SK-MEL-5 (cell line): ENCODE data around the gene PDE1C. TPM values are rescaled to one million over a fixed set of nuclear protein-coding genes. Genes with fewer than 3 reads are reported as not detected.
A peak's percentile ranks its signal among the peaks of the same experiment; 100 is the strongest.

Experiments
- DNase-seq: peaks from one replicate; pipeline ENCODE4 v3.0.0-alpha.2; 2016; ENCODE audit warnings: low read depth, low spot score
- in situ Hi-C: cut with HindIII; loops from 2 replicates; pipeline ENCODE4 v1.10.0; 2016; ENCODE audit warnings: low sequenced_read_pairs, high pct_unique_total_duplicates, low pct_unique_long_range_greater_than_20kb
- total RNA-seq: library from RNA; depleted of rRNA; stranded (reverse); fragments of >200 nt; shearing (Covaris generic); gene quantifications from 2 replicates; pipeline ENCODE4 v1.2.3, GENCODE V29; 2014

PDE1C gene
- total RNA-seq, 1 experiment from 2014 or later, result 0.69 TPM

DNA sequence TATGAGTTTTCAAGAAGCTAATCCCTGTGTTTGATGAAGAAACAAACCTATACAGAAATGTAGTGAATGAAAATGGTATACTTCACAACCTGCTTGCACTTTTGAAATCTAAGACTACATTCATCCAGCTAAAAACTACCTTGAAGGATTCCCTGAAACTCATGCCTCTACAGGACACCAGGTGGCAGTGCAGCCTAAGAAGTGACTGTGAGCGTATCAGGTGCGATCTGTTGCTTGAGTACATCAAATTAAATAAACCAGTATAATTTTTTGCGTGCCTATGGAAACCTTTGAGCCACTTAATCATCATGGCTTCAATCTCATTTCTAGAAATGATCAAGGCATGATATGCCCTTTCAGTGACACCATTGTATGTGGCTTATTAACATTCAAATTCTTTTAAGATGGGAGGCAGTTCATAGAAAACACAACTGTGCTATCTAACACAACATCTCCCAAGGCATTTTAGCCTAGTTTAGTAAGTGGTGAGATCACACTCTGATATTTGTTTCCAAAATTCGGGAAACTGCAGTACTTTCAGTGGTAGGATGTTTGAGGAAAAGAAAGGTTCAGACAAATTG is 325.8 kb downstream of the PDE1C start:
- DNase-seq, result peak; percentile 87
- in situ Hi-C loops, result no loop called here

DNA sequence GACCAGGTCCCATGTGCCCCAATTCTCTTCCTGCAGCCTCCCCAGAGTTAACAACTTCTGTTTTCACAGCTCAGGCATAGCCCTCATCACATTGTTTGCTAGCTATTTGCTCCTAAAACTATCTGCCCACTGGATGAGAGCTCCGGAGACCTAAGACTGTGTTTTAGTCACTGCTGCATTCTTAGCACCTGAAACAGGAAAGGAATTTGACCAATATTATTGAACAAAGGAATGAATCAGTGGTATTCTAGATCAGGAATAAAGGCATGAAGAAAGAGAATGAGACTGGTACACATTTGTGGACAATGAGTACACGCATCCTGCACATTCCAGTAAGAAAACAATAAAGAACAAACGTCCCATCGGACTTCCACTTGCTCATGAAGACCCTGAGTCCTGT is 328.4 kb downstream of the PDE1C start:
- in situ Hi-C loops, result no loop called here
- DNase-seq, result no peak

DNA sequence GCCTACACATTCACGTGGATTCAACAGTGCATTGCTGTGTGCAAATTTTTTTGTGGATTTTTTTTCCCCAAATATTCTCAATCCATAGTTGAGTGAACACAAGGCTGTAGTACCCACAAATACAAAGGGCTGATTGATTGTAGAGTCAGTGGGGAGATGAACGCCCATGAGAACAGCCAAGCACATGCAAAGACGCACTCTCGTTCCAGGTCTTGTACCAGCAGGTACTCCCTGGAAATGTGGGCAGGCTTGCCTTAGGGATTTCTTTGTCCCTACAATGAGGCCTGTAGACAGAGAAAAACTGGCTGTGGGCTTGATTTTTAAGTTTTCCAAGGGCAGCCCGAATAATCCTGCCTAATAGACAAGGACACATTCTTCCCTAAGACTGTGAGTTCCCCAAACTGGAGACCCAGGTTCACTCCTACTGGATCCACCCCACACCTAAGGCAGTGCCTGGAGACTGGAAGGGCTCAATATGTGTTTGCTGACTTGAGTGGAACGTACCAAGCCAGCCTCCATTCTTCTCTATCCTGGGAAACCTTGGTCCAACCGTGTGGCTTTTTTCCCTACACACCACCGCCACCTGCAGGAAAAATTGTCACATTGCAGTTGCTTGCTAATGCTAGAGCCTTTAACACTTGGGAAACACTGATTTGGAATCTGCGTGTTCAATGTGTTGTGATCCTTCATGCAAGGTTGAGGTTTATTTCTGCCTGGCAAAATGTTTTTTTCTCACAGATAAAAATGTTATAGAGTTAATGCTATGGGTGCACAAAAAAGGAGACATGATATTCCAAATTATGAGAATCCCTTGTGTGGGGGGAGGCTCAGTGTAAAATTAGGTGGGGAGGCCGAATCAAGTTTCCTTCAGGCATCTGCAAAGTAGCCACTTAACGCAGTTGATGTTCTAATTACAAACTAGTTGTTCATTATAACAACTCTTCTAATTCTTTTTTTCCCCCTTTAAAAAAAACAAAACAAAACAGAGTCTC is 333.9 kb downstream of the PDE1C start:
- DNase-seq, result peak; percentile 91
- in situ Hi-C loops, result no loop called here

DNA sequence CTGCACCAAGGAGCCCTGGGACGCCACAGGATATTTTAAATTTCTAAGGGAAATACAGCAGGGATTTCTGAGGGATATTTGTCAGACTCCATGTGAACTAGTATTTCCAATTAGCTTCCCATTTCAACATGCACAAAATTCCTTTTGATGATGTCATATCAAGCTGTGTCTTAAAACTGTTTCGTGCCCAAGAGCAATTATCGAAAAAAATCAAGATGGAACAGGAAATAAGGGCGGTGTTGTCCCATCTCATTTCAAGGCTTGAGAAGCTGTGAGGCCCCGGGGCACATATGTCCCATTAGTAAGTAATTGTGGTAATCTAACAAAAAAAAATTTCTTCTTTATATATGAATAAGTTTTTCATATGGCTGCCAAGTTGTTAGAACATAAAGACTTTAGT is 335.8 kb downstream of the PDE1C start:
- in situ Hi-C loops, result no loop called here
- peak; percentile 92 for DNase-seq

DNA sequence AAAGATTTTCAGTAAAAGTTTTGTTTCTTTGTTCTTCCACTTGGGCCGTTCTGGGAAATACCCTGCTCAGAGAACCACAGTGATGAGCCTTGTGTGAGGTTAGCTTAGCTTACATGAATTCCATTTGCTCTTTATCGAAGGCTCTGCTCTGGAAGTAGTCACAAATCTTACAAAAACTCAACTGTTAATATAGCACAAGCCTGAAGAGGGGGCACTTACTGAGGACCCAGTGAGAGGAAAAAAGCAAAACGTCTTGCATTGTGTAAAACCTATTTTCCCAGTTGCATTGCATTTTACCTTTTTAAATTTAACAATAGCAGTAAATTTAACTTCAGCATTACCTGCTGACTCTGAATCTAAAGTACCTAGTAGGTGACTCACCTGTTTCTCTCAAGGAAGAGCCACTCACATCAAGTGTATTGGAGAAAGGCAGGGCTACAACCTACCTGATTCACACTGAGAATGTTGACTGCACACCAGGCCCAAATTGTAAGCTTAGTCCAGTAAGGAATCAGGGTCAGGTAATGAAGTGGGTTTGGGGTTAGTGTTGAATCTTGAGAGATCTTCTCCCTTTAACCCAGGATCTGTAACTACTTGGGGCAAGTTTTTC is 340.9 kb downstream of the PDE1C start:
- no peak for DNase-seq
- in situ Hi-C loops, result no loop called here

DNA sequence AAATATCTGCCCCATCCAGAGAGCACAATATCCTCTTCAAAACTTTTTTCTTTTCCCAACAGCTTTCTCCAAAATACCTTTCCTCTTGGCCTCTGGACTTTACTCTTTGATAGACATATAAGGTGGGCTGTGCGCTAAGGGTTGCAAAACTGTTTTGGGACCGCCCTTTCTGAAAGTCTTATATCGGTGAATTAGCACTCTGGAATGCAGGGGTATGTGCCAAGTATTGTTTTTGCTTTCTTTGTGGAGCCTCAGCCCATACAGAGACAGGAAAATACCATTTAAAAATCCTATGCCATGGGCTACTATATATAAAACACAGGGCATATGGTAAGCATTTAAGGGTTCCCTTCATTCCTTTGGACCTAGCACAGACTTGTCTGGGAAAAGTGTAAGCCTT is 345.5 kb downstream of the PDE1C start:
- in situ Hi-C loops, result no loop called here
- DNase-seq, result no peak

DNA sequence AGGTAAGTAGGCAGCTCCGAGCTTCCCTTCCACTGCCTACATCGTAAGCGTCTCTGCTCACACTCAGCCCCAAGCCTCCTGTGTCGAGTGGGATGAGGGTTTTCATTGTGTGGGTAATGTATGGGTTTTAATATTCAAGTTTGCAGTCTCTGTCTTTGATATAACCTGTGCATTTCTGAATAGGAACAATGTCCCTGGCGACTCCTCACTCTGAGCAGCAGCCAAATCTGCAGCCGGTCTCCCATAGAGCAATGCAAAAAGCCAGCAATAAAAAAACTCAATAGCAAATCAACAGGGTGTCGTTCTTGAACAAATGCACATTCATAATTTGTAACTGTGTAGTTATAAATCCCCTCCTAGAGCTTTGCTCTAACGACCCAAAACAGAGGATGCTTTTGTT is 349.8 kb downstream of the PDE1C start:
- in situ Hi-C loops, result no loop called here
- peak; percentile 26 for DNase-seq

DNA sequence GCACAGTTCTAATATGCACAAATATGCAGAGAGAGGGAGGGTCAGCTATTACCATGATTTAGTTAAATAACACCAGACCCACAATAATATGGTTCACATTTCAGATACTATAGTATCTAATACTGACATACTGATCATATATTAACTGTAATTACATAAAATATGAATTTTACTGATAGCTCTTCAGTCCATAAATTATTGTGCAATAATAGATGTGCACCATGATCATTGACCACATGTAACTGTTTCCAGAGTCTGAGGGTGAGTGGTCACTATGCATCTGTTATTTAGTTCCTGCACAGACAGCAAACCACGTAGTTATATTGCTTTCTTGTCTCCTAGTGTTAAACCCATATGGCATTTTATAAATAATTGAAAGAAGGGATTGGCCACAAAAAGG is 353.9 kb downstream of the PDE1C start:
- in situ Hi-C loops, result no loop called here
- DNase-seq, result no peak

DNA sequence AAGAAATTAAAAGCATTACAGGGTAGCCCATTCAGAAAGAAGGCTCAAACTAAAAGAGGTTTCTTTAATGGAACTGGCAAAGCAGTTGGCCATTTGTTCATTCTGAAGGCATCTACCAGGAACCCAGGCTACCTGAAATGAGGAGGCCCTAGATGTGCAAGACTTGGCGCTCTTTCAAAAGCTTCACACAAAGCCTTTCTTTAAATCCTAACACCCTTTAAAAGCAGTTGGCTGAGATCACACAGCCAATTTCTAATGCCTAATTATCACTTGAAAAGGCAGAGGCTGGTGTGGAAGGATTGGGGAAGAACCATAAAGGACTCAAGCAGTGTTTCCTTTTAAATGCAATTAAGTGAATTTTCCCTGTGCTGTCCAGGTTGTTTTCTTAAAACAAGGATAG is 360.0 kb downstream of the PDE1C start:
- no peak for DNase-seq
- in situ Hi-C loops, result no loop called here

DNA sequence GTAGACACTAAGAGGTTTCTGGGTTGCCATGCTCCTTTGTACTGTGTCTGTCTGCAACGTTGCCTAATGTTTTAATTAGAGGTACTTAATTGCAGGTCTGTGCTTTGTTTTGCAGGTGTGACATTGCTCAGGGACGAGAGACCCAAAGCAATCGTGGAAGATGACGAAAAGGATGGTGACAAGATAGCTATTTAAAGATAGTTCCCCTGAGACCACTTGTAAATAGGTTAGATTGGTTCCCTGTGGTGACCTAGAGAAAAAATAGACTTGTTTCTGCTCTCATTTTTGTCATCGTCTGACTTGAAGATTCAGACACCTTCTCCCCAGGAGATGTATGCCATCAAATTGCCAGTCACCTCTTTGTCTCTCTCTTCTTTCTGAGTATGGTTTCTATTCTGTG is 363.1 kb downstream of the PDE1C start:
- in situ Hi-C loops, result no loop called here
- DNase-seq, result no peak

DNA sequence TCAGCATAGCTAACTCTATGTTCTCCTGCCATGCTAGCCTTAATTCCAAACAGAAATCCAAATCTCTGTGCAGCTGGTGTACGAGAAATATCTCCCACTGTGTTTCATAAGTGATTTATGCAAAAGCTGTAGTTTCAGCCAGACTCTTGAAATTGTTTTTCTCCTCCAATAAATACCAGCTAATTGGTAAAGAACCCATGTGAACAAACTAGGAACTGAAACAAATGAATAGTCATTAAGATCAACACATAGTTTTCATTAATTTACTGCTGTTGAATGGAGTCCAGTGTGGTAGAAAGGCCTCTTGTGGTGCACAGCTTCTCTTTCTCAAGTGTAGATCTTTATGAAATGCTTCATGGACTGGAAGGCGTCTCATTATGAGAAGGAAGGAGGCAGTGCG is 364.8 kb downstream of the PDE1C start:
- in situ Hi-C loops, result no loop called here

DNA sequence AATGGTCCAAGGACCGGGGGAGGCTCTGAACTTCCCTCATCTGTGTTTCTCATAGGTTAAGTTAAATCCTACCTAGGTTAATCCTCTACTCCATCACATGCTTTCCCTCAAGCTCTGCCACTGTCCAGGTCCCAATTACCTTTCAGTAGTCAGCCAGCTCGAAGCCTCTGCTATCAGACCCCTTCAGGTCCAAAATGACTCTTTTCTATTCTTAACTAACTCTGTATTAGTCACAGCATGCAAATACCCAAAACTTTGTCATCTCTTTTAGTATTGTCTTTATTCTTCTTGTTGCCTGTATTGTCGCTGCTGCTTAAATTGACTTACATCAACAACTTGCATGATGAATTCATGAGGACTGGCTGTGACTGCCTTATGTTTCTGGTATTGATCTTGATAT is 367.9 kb downstream of the PDE1C start:
- no peak for DNase-seq
- in situ Hi-C loops, result no loop called here

More for the DNA sequence above, 364.8 kb downstream of the PDE1C start:
- no peak for DNase-seq
